HG03108 (cell line): ENCODE data around the gene SYT7.

Experiments used
- ATAC-seq: cut with Tn5 transposase; IDR thresholded peaks from one replicate; pipeline ENCODE4 v1.9.1; 2021; ENCODE audit warnings: moderate library complexity; ENCODE audit not compliant: unreplicated experiment

SYT7 gene

GRCh38 chr11:61539831-61540357, 41.0 kb downstream of the SYT7 start:
- ATAC-seq: no peak

DNA sequence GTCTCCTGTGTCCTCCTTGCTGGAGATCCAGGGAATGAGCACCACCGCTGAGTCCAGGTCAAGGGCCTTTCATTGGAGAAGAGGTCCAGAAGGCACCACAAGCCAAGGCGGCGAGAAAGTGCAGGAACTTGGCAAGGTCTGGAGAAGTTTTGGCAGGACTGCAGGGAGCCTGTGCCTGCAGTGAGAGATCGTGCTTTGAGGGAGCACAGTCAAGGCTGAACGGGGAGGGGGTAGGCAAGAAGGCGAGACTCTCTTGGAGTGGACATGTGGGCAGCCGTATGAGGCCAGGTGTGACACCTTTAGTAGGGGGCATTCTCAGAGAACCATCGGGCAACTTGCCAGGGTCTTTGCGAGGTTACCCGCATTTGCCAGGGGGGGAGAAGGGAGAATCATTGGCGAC, 41.9 kb downstream of the SYT7 start:
- ATAC-seq: no peak

GRCh38 chr11:61538636-61538961, 42.3 kb downstream of the SYT7 start:
- ATAC-seq: no peak

DNA sequence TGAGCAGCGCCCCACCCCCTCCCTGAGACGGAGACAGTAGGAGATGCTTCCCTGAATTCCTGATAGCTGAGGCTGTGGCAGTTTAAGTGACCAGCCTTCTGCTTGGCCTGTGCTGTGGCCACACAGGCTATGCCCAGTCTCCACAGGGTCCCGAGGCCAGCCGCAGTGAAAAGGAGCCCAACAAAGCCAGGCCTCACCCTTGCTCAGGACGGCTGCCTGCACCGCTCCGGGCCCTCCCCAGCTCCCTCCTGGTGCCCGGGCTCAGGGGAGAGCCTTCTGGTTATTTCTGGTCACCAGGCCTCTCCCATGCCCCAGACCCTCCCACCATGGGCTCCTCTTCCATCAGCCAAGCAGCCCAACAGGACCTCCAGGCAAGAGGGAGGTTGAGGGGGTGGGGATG, 43.5 kb downstream of the SYT7 start:
- no peak for ATAC-seq

DNA sequence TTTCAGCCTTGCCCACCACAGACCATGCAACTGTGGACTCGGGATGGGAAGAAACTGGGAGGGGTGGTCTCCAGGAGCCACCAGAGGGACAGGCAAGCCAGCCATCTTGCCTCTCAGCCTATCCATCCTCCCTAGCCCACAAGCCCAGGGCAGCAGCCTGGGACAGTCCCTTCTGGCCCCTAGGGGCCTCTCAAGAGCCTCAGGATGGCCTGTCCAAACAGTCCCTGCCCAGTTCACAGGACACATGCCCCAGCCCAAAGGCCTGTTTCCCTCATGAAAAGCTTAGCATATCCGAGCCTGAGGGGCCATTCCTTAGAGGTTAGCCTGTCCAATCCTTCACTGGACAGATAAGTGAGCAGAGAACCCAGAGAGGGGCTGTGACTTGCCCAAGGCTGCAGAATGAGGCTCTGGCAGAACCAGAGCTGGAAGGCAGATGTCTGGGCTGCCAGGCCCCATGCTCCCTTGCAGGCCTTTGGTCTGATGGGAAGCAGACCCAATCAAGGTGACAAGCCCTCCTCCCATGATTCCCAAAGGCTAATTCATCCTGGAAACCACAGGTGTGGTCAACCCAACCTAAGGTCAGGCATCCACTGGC, 44.1 kb downstream of the SYT7 start:
- no peak for ATAC-seq

GRCh38 chr11:61535998-61536675, 44.7 kb downstream of the SYT7 start:
- ATAC-seq: no peak

DNA sequence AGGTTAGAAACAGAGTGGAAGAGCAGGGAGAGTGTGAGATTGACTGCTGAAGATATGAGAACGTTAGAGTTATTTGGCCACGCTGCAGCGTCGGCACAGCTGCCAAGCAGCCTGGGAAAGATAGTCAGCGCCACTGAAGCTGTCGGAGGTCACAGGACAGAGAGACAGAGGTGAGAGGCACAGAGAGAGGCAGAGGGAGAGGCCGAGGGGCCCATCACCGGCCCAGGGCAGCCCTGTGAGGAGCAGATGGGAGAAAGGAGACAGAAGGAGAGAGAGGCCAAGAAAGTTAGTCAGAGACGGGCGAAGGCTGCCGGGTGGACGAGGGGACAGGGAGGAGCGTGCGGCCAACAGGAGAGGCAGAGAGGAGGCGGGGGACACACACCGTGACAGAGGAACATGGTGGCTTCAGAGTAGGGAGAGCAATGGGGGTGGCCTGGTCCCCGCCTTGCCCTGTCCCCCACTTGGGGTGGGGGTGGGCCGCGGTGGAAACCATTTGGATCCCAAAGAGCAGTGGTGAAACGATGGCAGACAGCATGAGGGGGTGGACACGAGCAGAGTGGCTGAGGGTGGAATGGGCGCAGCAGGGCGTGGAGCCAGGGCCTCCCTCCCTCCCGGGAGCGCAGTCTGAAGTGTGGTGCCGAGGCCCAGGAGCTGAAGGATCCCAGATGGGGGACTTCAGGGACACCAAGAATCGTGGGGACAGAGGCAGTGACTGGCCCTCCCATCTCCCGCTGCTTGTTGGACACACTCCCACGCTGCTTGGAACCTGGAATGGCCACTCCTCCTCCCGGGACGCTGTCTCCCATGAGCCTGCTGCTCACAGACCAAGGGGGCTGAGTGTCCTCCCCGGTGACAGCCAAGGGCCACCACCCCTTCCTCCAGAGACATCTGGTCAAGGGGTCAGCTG, 45.7 kb downstream of the SYT7 start:
- ATAC-seq: no peak

- ATAC-seq: no peak
These were observed 46.6 kb downstream of the SYT7 start for GRCh38 chr11:61534025-61534932.

- no peak for ATAC-seq
These were observed 47.5 kb downstream of the SYT7 start for GRCh38 chr11:61533401-61533800.

DNA sequence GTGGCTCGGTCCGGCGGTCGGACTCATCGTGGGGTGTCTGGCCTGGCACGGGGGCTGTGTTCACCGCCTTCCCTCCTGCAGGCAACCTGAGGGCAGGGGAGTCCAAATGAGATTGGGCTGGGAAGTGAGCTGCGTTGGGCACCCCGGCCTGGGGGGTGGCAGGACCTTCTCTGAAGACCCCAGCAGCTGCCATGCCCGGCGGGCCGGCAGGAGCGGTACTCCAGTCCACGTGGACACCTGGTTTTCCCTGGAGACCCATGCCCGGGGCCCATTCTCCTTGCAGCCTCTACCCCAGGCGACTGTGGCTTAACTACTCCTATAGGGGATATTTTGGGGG, 47.9 kb downstream of the SYT7 start:
- ATAC-seq: no peak

- no peak for ATAC-seq
These were observed 48.5 kb downstream of the SYT7 start for GRCh38 chr11:61532134-61533038.

GRCh38 chr11:61531044-61531443, 49.8 kb downstream of the SYT7 start:
- no peak for ATAC-seq

DNA sequence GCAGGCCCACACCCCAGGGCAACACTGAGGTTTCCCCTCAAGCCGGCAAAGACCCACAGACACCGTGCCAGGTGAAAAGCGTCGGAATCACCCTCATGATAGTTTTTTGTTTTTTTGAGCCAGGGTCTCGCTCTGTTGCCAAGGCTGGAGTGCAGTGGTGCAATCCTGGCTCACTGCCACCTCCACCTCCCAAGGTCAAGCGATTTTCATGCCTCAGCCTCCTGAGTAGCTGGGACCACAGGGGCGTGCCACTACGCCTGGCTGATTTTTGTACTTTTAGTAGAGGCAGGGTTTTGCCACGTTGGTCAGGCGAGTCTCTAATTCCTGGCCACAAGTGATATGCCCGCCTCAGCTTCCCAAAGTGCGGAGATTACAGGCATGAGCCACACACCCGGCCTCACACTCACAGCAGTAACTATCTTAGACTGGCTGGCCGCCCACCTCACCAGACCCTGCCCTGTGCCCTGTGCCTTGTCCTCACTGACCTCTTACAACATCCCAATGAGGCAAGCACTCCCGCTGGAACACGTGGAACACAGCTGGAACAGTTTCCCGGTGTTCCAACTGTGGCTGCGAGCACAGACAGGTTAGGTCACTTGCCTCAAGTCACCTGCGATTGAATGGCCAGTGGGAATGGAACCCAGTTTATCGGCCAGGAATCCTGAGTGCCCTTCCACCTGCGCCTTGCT, 51.2 kb downstream of the SYT7 start:
- ATAC-seq: no peak

DNA sequence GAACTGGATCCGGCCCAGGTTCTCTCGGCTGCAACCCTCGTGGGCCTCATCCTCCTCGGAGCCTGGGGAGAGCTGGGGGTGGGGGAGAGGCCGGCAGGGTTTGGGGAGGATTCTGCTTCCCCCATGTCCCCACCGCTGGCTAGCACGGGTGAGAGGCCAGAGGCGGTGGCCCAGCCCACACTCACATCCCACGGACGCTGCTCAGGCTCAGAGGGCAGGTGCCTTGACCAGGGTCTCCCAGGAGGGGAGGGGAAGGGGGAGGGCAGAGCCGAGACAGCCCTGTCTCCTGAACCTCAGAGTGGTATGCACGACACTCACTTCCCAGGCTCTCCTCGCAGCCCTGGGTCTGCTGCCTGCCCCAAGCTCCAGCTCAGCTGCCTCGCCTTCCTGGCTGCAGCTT, 52.8 kb downstream of the SYT7 start:
- no peak for ATAC-seq

- ATAC-seq: no peak
These were observed 53.7 kb downstream of the SYT7 start for GRCh38 chr11:61526956-61527731.

DNA sequence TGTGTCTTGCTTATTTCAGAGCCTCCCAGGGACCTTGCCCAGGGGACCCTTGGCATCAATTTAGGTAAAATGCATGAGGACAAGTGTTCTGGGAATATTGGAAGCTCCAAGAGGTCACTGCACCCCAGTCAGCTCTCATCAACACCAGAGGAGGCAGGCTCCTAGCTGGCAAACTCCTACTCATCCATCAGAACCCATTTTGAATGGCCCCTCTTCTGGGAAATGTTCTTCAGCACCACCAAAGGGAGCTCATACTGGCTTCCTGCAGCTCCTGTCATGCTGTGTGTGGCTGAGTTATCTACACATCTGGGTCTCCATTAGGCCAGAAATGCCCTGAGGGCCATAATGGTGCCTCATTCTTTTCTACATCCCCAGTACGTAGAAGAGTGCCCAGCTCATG, 54.6 kb downstream of the SYT7 start:
- ATAC-seq: no peak

DNA sequence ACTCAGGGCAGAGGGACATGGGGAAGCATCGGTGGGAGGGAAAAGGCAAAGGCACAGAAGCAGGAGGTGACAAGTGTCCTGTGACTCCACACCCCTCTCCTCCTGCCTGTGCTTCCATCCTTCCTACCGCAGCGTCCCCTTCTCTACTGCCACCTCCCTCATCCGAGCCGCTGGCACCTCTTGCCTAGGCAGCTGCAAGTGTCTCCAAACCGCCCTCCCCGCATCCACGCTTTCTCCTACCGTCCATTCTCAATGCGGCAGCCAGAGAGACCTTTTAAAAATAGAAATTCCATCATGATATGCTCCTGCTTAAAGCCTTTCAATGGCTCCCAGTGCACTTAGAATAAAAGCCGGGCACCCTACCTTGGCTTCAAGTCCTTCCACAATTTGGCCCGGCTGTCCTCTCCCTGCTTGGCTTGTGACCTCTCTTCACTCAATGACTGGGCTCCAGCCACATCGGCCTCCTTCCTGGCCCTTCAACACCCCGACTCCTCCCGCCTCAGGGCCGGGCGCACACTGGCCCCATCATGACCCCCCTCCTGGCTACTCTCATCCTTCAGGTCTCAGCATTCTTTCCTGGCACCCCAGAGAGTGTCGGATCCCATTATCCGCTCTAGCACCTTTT, 55.8 kb downstream of the SYT7 start:
- ATAC-seq: no peak

GRCh38 chr11:61524446-61524845, 56.4 kb downstream of the SYT7 start:
- ATAC-seq: no peak
